Fibroblast of pulmonary artery (primary cell): ENCODE measurements around the gene RBM15.

Source experiments
- DNase-seq: peaks from one replicate; pipeline ENCODE4 v3.0.0-alpha.2; 2010; ENCODE audit warnings: low read depth
- H3K4me3 ChIP-seq: replicated peaks from 2 replicates; pipeline ENCODE4 v1.5.1; 2011; ENCODE audit warnings: low read depth, mild to moderate bottlenecking, control low read depth, low read length, moderate library complexity
- CTCF ChIP-seq: IDR thresholded peaks from 2 replicates; pipeline ENCODE4 v1.5.1; 2011; ENCODE audit warnings: mild to moderate bottlenecking, control low read depth, low read length, inconsistent platforms; ENCODE audit errors: missing control alignments

RBM15 gene

DNA sequence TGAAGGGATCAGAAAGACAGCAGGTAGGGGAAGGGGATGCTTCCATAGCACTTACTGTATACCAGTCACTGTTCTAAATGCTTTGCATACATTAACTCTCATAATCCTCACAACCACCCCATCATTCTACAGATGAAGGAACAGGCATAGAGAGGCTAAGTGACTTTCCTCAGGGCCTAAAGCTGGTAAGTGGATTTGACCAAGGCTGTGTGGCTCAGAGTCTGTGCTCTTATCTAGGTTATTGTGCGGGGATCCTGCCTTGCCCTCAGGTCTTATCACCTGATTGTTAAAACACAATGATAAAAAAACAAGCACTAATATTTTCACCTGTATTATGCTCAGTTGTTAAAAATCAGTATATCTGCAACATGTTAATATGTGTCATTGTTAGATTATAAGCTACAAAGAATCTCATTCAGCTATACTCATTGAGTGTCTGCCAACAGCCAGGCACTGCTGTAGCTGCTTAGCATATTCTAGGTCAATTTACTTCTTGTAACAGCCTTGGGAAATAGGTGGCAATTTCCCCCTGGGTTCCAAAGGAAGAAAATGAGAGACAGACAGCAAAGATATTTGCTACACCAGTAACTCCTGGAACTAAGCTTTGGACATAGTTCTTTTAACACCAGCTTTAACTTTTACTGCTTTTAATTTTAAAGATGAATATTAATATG lies 38.6 kb upstream of the RBM15 start:
- TF ChIP-seq CTCF, result no peak
- no peak overlapping the region for H3K4me3 ChIP-seq

DNA sequence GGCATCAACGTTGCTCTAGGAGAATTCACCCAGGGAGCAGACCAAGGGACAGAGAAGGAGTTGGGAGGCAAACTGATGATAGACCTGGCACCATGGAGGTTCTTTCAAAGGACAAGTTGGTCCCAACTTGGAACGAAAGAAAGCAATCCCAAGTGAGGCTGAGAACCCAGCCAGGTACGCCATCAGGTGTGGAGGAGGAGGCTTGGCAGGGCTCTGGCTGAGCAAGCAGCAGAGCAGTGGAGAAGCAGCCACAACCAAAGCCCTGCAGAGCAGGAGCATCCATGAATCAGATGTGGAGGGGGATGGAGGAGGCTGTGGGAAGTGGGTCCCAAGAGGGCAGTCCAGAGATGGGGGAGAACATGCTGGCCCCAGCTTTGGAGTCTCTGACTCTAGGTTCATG lies 36.3 kb upstream of the RBM15 start:
- no peak overlapping the region for H3K4me3 ChIP-seq
- TF ChIP-seq CTCF, result no peak
- DNase-seq, result no peak

More for the DNA sequence above, 38.6 kb upstream of the RBM15 start:
- DNase-seq, result no peak

GRCh38 chr1:110305900-110306420 lies 33.2 kb upstream of the RBM15 start:
- no peak for DNase-seq
- no peak overlapping the region for H3K4me3 ChIP-seq
- TF ChIP-seq CTCF, result no peak

DNA sequence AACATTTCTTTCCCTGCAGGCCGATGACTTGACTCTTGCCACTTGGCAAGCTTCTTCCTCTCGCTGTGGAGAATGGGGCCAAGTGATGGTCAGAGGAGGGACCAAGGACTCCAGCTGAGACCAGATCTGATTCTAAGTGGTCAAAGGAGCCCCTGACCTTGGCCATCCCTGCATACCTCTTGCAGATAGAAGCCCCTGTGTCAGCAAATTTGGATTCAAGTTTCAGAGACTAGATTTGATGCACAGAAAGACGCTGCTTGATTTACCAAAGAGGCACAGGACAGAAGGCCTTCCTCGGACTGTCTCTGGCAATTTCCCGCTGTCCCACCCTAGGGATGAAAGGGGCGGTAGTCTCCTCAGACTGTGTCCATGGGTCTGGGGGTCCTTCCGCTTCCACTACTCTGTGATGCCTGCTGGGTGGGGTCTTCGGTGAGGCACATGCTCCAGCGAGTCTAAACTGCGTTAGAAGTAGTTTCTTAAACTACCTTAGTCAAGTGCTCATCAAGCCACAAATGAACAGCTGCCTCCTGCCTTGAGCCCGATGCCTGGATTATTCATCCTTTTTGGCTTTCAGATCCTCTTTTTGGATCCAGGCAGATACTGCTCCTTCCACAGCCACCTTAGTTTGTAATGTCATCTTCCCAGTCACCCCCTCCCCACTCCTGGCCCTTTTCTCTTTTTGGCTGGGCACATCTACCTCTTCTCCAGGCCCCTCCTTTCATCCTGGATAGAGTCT lies 31.8 kb upstream of the RBM15 start:
- no peak for DNase-seq
- no peak for TF ChIP-seq CTCF
- H3K4me3 ChIP-seq, result no peak overlapping the region

DNA sequence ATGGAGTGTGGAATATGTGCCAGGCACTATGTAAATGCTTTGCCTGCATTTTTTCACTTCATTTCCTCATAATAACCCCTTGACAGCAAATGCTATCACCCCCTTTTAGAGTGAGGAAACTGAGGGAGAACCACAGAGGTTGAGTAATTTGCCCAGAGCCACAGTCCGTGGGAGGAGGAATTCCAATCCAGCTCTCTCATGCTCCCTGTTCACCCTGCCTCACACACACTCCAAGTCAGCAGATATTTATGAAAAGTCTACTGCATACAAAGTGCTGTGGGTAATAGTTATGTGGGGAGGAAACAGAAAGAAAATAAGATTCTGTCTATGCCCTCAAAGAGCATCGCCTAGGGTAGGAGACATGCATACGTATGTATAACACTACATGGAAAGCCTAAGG lies 30.9 kb upstream of the RBM15 start:
- peak; percentile 86 for DNase-seq
- H3K4me3 ChIP-seq, result no peak overlapping the region
- no peak for TF ChIP-seq CTCF

DNA sequence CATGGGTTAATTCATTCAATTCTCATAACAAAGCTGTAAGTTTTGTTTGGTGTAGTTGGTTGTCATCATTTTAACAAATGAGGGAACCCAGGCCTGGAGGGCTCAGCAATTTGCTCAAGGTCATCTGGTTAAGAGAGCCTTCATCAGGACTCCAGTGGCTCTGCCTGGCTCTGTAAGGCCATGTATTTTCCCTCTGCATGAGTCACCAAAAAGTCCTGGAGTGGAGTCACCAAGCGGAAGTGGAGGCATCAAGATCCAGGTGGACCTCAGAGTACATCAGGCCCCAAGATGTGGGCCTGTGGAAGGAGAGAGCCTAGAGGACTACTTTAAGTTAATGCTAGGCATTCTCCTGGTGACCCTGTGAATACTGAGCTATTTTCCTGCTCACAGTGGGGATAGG lies 30.0 kb upstream of the RBM15 start:
- H3K4me3 ChIP-seq, result no peak overlapping the region
- TF ChIP-seq CTCF, result no peak
- peak; percentile 32 for DNase-seq
